ENCODE results near the gene ZNF225. TPM values are rescaled to one million over a fixed set of nuclear protein-coding genes. Genes with fewer than 3 reads are reported as not detected.

Gene ZNF225
- total and polyA plus RNA-seq, 9 of the 15 experiments (the other 6 are each of a cell fraction or from before 2014, with no cell fraction given): 1.4 to 4.2 (median 2.2) TPM

DNA sequence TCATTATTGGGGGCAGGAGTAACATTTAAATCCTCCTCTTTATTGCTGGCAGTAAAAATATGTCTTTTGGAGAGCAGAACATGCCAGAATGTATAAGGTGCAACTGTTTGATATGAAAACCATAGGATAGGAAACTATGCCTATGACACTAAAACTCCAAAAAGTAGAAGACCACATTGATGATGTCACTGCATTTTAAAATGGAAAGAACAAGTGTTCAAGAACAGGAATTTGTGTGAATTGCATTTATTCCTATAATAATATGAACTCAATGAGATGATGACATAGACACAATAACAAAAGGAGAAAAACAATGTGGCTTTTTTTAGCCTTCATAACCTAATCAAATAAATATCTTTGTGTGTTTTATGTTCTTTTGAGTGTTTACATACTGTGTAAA lies 3.7 kb upstream of the ZNF225 start:
- H3K27ac ChIP-seq (ENCODE audit: extremely low read depth, low read depth, low read length): no peak overlapping the region
- H3K4me3 ChIP-seq: no peak overlapping the region
- H4K20me1 ChIP-seq (replicated peaks; ENCODE audit: control insufficient read depth, insufficient read depth, low read length): no peaks in the 10 kb centered on the region
- intact Hi-C loops (cut with micrococcal nuclease): no loop called here
- H3K36me3 ChIP-seq (ENCODE audit: control insufficient read depth, insufficient read depth, low read length): peaks cover 11% of the 10 kb centered on the region; the same call in 2 of the 3 replicates
- ChIA-PET POLR2A (interaction anchor here (0.6 kb wide), 1 partner anchor 43 kb away, joined by 4 read pairs; no protein-coding TSS in a partner anchor), CTCF (ENCODE audit: low intra/inter-chr PET ratio) (no interaction called here)
- FAIRE-seq (no peak), DNase-seq (ENCODE audit: extremely low read depth in 1 of 4, low spot score in 3 of 4) (no peak), ATAC-seq (no peak)
- no peaks in the 10 kb centered on the region for H3K9me1 ChIP-seq (ENCODE audit: control insufficient read depth, insufficient read depth, low read length)
- in situ Hi-C loops (cut with MboI): no loop called here
- peaks cover 21% of the 10 kb centered on the region for H3K9me3 ChIP-seq (replicated peaks; ENCODE audit: control insufficient read depth, insufficient read depth, low read depth, low read length)
- TF ChIP-seq XRCC5 (IDR thresholded peaks at IDR 0.05; ENCODE audit: low read depth, low read length): no peak
- TF ChIP-seq, protein P1, sequence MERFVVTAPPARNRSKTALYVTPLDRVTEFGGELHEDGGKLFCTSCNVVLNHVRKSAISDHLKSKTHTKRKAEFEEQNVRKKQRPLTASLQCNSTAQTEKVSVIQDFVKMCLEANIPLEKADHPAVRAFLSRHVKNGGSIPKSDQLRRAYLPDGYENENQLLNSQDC (CRISPR knock-in tag; IDR thresholded peaks at IDR 0.05): no peak
- TF ChIP-seq EGR1 (conservative IDR thresholded peaks at IDR 0.05): no peak
- TF ChIP-seq, protein P2, sequence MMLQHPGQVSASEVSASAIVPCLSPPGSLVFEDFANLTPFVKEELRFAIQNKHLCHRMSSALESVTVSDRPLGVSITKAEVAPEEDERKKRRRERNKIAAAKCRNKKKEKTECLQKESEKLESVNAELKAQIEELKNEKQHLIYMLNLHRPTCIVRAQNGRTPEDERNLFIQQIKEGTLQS (IDR thresholded peaks at IDR 0.05): 0 out of 2 replicates have a peak, but pooled peaks have one; percentile 12
- TF ChIP-seq, protein P2 (CRISPR knock-in tag; conservative IDR thresholded peaks at IDR 0.05): no peak
- no peak for TF ChIP-seq ATF1 (CRISPR knock-in tag; IDR thresholded peaks at IDR 0.05)
- TF ChIP-seq ATF1 (tag; IDR thresholded peaks at IDR 0.05): no peak
- TF ChIP-seq, protein P3, sequence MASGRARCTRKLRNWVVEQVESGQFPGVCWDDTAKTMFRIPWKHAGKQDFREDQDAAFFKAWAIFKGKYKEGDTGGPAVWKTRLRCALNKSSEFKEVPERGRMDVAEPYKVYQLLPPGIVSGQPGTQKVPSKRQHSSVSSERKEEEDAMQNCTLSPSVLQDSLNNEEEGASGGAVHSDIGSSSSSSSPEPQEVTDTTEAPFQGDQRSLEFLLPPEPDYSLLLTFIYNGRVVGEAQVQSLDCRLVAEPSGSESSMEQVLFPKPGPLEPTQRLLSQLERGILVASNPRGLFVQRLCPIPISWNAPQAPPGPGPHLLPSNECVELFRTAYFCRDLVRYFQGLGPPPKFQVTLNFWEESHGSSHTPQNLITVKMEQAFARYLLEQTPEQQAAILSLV (tag; IDR thresholded peaks at IDR 0.05): no peak
- TF ChIP-seq, protein P4, sequence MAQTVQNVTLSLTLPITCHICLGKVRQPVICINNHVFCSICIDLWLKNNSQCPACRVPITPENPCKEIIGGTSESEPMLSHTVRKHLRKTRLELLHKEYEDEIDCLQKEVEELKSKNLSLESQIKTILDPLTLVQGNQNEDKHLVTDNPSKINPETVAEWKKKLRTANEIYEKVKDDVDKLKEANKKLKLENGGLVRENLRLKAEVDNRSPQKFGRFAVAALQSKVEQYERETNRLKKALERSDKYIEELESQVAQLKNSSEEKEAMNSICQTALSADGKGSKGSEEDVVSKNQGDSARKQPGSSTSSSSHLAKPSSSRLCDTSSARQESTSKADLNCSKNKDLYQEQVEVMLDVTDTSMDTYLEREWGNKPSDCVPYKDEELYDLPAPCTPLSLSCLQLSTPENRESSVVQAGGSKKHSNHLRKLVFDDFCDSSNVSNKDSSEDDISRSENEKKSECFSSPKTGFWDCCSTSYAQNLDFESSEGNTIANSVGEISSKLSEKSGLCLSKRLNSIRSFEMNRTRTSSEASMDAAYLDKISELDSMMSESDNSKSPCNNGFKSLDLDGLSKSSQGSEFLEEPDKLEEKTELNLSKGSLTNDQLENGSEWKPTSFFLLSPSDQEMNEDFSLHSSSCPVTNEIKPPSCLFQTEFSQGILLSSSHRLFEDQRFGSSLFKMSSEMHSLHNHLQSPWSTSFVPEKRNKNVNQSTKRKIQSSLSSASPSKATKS (CRISPR knock-in tag; IDR thresholded peaks at IDR 0.05): no peak
- H3K4me1 ChIP-seq (replicated peaks in 1 of 2; ENCODE audit: control insufficient read depth in 2 of 2, insufficient read depth in 2 of 2, low read length in 2 of 2): no peaks in the 10 kb centered on the region; a peak in 2 of 5 replicates
- no peaks in the 10 kb centered on the region for H3K27me3 ChIP-seq (ENCODE audit: control insufficient read depth in 2 of 2, insufficient read depth in 2 of 2, low read length in 2 of 2)
- no peak overlapping the region for H3K9ac ChIP-seq (ENCODE audit: insufficient read depth in 1 of 2, low read depth in 2 of 2, low read length in 2 of 2)
- BruUV-seq (replicated peaks): no TSS peak
- H3K4me2 ChIP-seq (ENCODE audit: insufficient read depth, low read length): no peak overlapping the region
- H3K79me2 ChIP-seq (ENCODE audit: control insufficient read depth, insufficient read depth, low read length): 0 out of 3 replicates have a peak, but pooled peaks cover 2% of the 10 kb centered on the region
- H2AFZ ChIP-seq (ENCODE audit: low read depth, low read length): no peak overlapping the region

Measured in K562 (cell line).